Epithelial cell of esophagus (primary cell): Measurements from ENCODE around the gene ANKIB1.

Experiments used
- DNase-seq: peaks from one replicate; pipeline ENCODE4 v3.0.0; 2010; ENCODE audit warnings: low read depth
- H3K4me3 ChIP-seq: 2 replicates; pipeline ENCODE4 v1.5.1; 2011; ENCODE audit warnings: mild to moderate bottlenecking, low read length, control low read depth
- TF ChIP-seq, protein P1 (sequence below): IDR thresholded peaks from 2 replicates; pipeline ENCODE4 v1.5.1; 2011; ENCODE audit warnings: low read depth, mild to moderate bottlenecking, low read length, control low read depth, inconsistent platforms; ENCODE audit not compliant: insufficient read depth; ENCODE audit errors: missing control alignments

The ANKIB1 gene

DNA sequence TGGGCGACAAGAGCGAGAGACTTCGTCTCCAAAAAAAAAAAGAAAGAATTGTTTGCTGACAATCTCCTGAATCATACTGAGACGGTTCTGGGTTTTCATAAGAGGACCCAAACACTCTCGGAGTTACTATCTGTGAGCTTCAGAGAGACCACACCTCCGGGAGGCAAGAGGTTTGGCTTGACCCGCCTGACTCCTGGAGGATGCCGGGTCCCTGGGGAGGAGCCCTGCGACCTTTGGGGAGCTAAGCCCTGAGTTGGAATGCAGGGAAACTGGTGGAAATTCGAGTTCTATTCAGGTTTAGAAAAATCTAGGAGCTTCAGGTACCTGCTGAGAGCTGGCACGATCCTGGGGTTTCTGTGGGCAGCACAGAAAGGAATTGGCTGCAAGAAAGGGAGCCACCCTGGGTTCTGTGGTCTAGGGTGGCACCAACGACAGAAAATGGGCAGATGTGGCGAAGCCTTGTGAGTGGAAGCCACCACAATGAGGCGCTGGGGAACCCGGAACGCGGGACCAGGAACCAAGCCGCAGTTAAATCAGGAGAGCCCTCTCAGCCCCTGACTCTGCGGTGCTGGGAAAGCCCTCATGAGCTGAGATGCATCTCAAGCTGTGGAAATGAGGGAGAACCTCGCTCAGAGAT lies 179.7 kb downstream of the ANKIB1 start:
- no peak overlapping the region for H3K4me3 ChIP-seq
- TF ChIP-seq, protein P1, sequence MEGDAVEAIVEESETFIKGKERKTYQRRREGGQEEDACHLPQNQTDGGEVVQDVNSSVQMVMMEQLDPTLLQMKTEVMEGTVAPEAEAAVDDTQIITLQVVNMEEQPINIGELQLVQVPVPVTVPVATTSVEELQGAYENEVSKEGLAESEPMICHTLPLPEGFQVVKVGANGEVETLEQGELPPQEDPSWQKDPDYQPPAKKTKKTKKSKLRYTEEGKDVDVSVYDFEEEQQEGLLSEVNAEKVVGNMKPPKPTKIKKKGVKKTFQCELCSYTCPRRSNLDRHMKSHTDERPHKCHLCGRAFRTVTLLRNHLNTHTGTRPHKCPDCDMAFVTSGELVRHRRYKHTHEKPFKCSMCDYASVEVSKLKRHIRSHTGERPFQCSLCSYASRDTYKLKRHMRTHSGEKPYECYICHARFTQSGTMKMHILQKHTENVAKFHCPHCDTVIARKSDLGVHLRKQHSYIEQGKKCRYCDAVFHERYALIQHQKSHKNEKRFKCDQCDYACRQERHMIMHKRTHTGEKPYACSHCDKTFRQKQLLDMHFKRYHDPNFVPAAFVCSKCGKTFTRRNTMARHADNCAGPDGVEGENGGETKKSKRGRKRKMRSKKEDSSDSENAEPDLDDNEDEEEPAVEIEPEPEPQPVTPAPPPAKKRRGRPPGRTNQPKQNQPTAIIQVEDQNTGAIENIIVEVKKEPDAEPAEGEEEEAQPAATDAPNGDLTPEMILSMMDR = no peak
- DNase-seq = no peak

DNA sequence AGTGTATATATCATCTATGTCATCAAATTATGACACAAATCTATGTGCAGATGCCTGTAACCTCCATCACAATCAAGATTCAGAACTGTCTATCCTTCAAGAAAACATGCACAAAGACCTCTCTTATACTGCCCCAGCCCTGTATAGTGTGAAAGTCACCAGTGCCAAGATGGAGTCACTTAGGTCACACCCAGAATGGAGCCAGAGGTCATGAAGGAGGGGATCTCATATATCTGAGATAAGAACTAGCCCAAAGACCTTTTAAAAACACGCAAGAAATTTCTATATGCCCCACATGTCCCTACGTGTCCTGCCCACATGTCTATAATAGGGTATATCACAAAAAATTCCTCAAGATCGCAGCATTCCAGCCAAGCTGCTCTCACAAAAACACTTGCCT lies 181.4 kb downstream of the ANKIB1 start:
- no peak for DNase-seq
- TF ChIP-seq, protein P1 = no peak

DNA sequence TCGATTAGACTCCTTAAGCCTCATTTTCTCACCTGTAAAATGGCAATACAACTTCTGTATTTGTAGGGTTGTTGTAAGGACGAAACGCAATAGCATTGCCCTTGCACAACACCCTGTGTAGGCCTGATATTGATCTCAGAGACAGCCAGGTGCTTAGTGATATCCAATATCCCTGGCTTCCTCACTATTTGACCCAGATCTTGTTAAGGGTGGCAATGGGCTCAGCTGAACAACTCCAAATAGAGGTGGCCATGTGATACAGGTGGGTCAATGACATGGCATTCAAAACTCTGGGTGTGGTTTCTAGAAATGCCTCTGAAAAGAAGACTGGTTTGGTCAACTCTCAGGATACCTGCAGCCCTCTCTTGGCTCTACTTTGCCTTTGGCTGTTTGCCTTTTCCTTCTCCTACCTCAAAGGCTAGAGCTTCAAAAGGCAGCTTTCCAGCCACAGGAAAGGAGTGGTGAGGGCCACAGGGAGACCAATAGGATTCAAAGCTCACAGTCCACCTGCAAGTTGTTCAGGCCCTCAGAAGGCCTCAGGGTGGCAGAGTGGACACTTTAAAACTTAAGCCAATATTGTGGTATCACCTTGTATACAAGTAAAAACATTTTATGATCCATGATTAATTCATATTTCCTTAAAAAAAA lies 186.6 kb downstream of the ANKIB1 start:
- DNase-seq = no peak
- TF ChIP-seq, protein P1 = no peak
- no peak overlapping the region for H3K4me3 ChIP-seq

More for the DNA sequence above, 181.4 kb downstream of the ANKIB1 start:
- H3K4me3 ChIP-seq = no peak overlapping the region

DNA sequence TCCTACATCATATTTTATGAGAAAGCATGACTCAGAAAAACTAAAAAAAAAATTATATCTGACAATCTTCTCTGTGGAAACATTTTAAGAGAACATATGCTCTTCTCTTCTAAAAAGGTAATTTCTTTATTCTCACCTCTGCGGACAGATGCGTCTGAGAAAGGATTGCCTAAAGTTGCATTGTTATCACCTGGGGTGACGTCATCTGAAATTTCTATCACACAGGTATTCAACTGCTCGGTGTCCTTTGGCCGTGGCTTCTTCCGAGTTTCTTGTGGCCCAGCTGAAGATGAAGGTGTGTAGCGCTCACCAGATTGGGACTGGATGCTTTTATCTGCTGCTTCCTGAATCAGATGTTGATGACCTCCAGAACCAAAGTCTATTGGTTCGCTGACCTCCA lies 187.2 kb downstream of the ANKIB1 start:
- TF ChIP-seq, protein P1 = no peak
- H3K4me3 ChIP-seq = no peak overlapping the region
- no peak for DNase-seq

DNA sequence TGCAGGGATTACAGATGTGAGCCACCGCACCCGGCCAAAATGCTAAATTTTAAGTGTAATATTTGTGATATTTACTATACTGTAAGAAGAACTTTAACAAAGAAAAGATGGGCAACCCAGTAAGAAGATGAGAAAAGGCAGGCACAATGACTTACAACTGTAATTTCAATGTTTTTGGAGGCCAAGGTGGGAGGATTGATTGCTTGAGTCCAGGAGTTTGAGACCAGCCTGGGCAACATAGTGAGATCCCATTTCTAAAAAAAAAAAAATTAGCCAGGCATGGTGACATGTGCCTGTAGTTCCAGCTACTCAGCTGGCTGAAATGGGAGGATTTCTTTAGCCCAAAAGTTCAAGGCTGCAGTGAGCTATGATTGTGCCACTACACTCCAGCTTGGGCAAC lies 189.8 kb downstream of the ANKIB1 start:
- TF ChIP-seq, protein P1 = no peak
- no peak for DNase-seq
- H3K4me3 ChIP-seq = no peak overlapping the region

DNA sequence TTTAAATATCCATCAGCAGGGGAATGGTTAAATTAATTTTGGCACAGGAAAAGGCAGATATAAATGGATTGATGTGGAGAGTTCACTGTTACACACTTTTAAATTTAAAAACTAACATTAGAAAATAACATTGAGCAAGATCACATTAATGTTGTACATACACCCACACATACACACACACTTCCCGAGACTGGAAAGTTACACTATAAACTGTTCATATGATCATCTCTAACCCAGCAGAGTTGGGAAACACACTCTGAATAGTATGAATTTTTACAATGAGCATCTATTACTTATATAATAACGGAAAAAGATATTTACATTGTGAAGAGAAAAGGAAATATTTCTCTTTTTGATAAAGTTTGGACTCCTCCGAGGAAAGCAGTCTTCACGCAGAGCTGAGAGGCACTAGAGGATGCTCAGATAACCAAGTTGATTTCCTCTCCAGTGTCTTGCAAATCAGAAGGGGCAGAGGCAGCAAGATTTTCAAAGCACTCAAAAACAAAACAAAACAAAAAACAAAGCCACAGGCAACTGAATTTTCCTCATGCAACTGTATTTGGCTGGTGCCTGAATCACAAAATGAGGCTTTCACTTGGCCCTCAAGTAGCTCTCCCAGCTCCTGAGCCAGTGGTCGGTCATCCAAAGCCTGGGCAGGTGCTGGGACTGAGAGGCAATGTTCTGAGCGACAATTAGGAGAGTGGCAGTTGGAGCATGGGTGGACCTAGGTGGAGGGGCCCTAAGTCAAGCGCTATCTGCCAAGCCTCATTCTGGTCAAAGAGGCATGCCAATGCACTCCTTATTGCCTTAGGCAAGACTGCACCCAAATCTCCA lies 191.1 kb downstream of the ANKIB1 start:
- H3K4me3 ChIP-seq = no peak overlapping the region
- TF ChIP-seq, protein P1 = no peak
- no peak for DNase-seq
